Nasal cavity respiratory epithelium epithelial cell of viscerocranial mucosa (primary cell): ENCODE measurements around the gene OSBP. TPM values are rescaled to one million over a fixed set of nuclear protein-coding genes. Genes with fewer than 3 reads are reported as not detected.

Experiments used
- total RNA-seq: library from RNA; depleted of rRNA; stranded (reverse); fragments of >200 nt; gene quantifications from 2 replicates; pipeline ENCODE4 v1.2.3, GENCODE V29; 2014

The OSBP gene
- 55.5 and 56.4 TPM in 2 replicates for total RNA-seq

GRCh38 chr11:59615637-59616395, at the start of gene OSBP:
TSS of gene OSBP (minus strand) at chr11:59615774. CDS start at chr11:59615664, 110 bp downstream.

Other genes with a start within 250 kb of the OSBP start
- not detected in 2 replicates for gene OR5A2, start 189.4 kb downstream of the OSBP start, total RNA-seq
- gene OR5A1, start 179.3 kb downstream of the OSBP start, total RNA-seq: not detected in 2 replicates
- not detected in 2 replicates for gene OR4D6, start 158.8 kb downstream of the OSBP start, total RNA-seq
- not detected in 2 replicates for gene OR4D10, start 142.5 kb downstream of the OSBP start, total RNA-seq
- gene OR4D11, start 112.2 kb downstream of the OSBP start, total RNA-seq: not detected in 2 replicates
- not detected in 2 replicates for gene OR4D9, start 104.2 kb downstream of the OSBP start, total RNA-seq
- gene PATL1, start 53.3 kb upstream of the OSBP start, total RNA-seq: 6.8 and 17.7 TPM in 2 replicates
- not detected in 2 replicates for gene OR10V1, start 98.1 kb upstream of the OSBP start, total RNA-seq
- 40.0 and 56.0 TPM in 2 replicates for gene STX3, start 139.6 kb upstream of the OSBP start, total RNA-seq
- 19.5 and 23.1 TPM in 2 replicates for gene MRPL16, start 195.0 kb upstream of the OSBP start, total RNA-seq
- not detected in 2 replicates for gene CBLIF, start 229.7 kb upstream of the OSBP start, total RNA-seq